GM12878 (cell line): ENCODE results near the gene NAT8L. TPM values are rescaled to one million over a fixed set of nuclear protein-coding genes. Genes with fewer than 3 reads are reported as not detected.

Experiments used
- ATAC-seq: fragments of 200-7000 bp; cut with Tn5 transposase; 3 replicates; pipeline ENCODE4 v1.9.1; 2020; ENCODE audit warnings: mild to moderate bottlenecking, moderate library complexity
- BruUV-seq: library from RNA; stranded (reverse); fragments of 400-500 nt; replicated peaks from 2 replicates; lab custom pipeline; 2021; lab: Mats Ljungman, UMichigan
- CTCF ChIA-PET: fragments of 300-600 bp; sonication (Branson Sonifier 250); formaldehyde crosslinking; extraction: SDS; loops from one replicate; lab custom pipeline; 2021; ENCODE audit warnings: inconsistent platforms; lab: Yijun Ruan, JAX
- POLR2A ChIA-PET: fragments of 350-600 bp; formaldehyde crosslinking; extraction: SDS; loops from one replicate; lab custom pipeline; 2021; ENCODE audit warnings: inconsistent platforms; lab: Charles Lee
- RAD21 ChIA-PET: fragments of 300-600 bp; sonication (Branson Sonifier 250); formaldehyde crosslinking; loops from one replicate; lab custom pipeline; 2023; ENCODE audit warnings: antibody characterized with exemption; ENCODE audit not compliant: unreplicated experiment; lab: Charles Lee
- SMC1A ChIA-PET: fragments of 300-600 bp; sonication (Branson Sonifier 250); formaldehyde crosslinking; loops from one replicate; lab custom pipeline; 2023; ENCODE audit not compliant: unreplicated experiment, uncharacterized antibody; lab: Charles Lee
- DNase-seq: peaks from one replicate; pipeline ENCODE4 v3.0.0-alpha.2; 2011; ENCODE audit warnings: low read depth, low spot score
- FAIRE-seq: peaks from 3 replicates; lab custom pipeline; 2011; peaks lifted over from hg19 to GRCh38; lab: Jason Lieb, UNC
- H2AFZ ChIP-seq: 2 replicates; pipeline ENCODE4 v1.6.0; 2011; ENCODE audit warnings: low read depth, low read length, control low read depth; ENCODE audit not compliant: control insufficient read depth
- H3K27ac ChIP-seq: 2 replicates; pipeline ENCODE4 v1.5.1; 2011; ENCODE audit warnings: control low read depth; ENCODE audit not compliant: control insufficient read depth, insufficient read depth
- H3K27me3 ChIP-seq, 2 experiments: replicated peaks in 1 of 2; 2 replicates each; pipeline versions ENCODE4 v1.6.0 to v1.6.1; 2011; ENCODE audit warnings: low read length in 1 of 2; ENCODE audit not compliant: control insufficient read depth in 2 of 2, insufficient read depth in 2 of 2
- H3K36me3 ChIP-seq, 2 experiments: 2 replicates each; pipeline ENCODE4 v1.5.1; 2011; ENCODE audit warnings: low read length in 1 of 2; ENCODE audit not compliant: control insufficient read depth in 2 of 2, insufficient read depth in 2 of 2
- H3K4me1 ChIP-seq: 2 replicates; pipeline ENCODE4 v1.6.1; 2011; ENCODE audit warnings: mild to moderate bottlenecking, low read length, moderate library complexity, mixed read lengths; ENCODE audit not compliant: control insufficient read depth, insufficient read depth
- H3K4me2 ChIP-seq: 2 replicates; pipeline ENCODE4 v1.6.0; 2011; ENCODE audit warnings: control low read depth; ENCODE audit not compliant: control insufficient read depth, insufficient read depth
- H3K4me3 ChIP-seq: fragments of 200-600 bp; sonication (generic); 2 replicates; pipeline ENCODE4 v1.5.1; 2016
- H3K79me2 ChIP-seq: 2 replicates; pipeline ENCODE4 v1.6.0; 2011; ENCODE audit warnings: low read length; ENCODE audit not compliant: control insufficient read depth, insufficient read depth
- H3K9ac ChIP-seq: 2 replicates; pipeline ENCODE4 v1.8.0; 2011; ENCODE audit warnings: low read length, control low read depth, mixed read lengths; ENCODE audit not compliant: control insufficient read depth, insufficient read depth
- H3K9me3 ChIP-seq: replicated peaks from 3 replicates; pipeline ENCODE4 v1.5.1; 2011; ENCODE audit warnings: mild to moderate bottlenecking, low read length; ENCODE audit not compliant: control insufficient read depth, insufficient read depth
- H4K20me1 ChIP-seq: 2 replicates; pipeline ENCODE4 v1.6.0; 2011; ENCODE audit not compliant: control insufficient read depth, insufficient read depth
- BACH1 ChIP-seq: fragments of 450-650 bp; IDR thresholded peaks from 2 replicates; pipeline ENCODE4 v1.6.1; 2017; ENCODE audit warnings: mild to moderate bottlenecking, borderline replicate concordance
- ETV6 ChIP-seq, 2 experiments: fragments of 450-650 bp in 1 of 2; IDR thresholded peaks in 1 of 2; conservative IDR thresholded peaks in 1 of 2; 2 replicates each; pipeline ENCODE4 v1.6.1; 2014; ENCODE audit warnings: antibody characterized with exemption in 1 of 2, borderline replicate concordance in 1 of 2, low read depth in 1 of 2, mild to moderate bottlenecking in 1 of 2, moderate library complexity in 1 of 2
- JUNB ChIP-seq: IDR thresholded peaks from 2 replicates; pipeline ENCODE4 v1.6.1; 2016; ENCODE audit warnings: antibody characterized with exemption, mild to moderate bottlenecking
- POLR2A ChIP-seq: IDR thresholded peaks from 2 replicates; pipeline ENCODE4 v1.6.1; 2011; ENCODE audit warnings: low read depth, mild to moderate bottlenecking, low read length
- PRDM15 ChIP-seq: fragments of 450-650 bp; formaldehyde crosslinking; IDR thresholded peaks from 2 replicates; pipeline ENCODE4 v1.4.0; 2020; ENCODE audit warnings: mild to moderate bottlenecking, moderate library complexity
- SMC3 ChIP-seq: IDR thresholded peaks from 2 replicates; pipeline ENCODE4 v1.6.1; 2011; ENCODE audit warnings: low read length, improper control_type of control experiment, borderline replicate concordance
- SREBF2 ChIP-seq: IDR thresholded peaks from 2 replicates; pipeline ENCODE4 v1.6.1; 2012; ENCODE audit warnings: mild to moderate bottlenecking, low read length
- WGBS: methylation state at CpG from one replicate; pipeline ENCODE4 v1.1.6; 2016; ENCODE audit warnings: low lambda C conversion rate; ENCODE audit not compliant: insufficient replicate concordance, insufficient coverage; ENCODE audit errors: missing lambda C conversion rate; 5-methylcytosine and 5-hydroxymethylcytosine counted together
- in situ Hi-C: fragments of 300-500 bp; cut with MboI; formaldehyde crosslinking; loops from 9 replicates; pipeline ENCODE4 v1.14.3; 2018; ENCODE audit warnings: mixed read lengths
- intact Hi-C: fragments of 100-400 bp; cut with micrococcal nuclease; formaldehyde crosslinking; loops from one replicate; pipeline ENCODE4 v1.14.2; 2022; ENCODE audit not compliant: unreplicated experiment
- polyA plus RNA-seq, 11 experiments: library from polyadenylated mRNA; depleted of rRNA in 4 of 11; unstranded in 6 of 11; stranded (reverse) in 5 of 11; fragments of >200 nt; fragmentation: Nextera tagmentation in 4 of 11; fragmentation: Illumina TruSeq in 1 of 11; extraction: Ambion mirVana in 4 of 11; extraction: Trizol in 1 of 11; gene quantifications; 1 replicate in 1 of 11; 2 replicates in 10 of 11; pipeline versions ENCODE4 v1.2.1 to v1.2.3, GENCODE V29; 2011 to 2016; ENCODE audit warnings: inconsistent platforms in 2 of 11, missing spikeins in 2 of 11, low read depth in 1 of 11
- total RNA-seq, 4 experiments: library from RNA; depleted of rRNA in 3 of 4; stranded (reverse); fragments of >200 nt in 3 of 4; fragmentation: Illumina TruSeq in 1 of 4; extraction: Trizol in 1 of 4; gene quantifications; 2 replicates each; pipeline versions ENCODE4 v1.2.1 to v1.2.3, GENCODE V29; 2013 to 2021
- TF ChIP-seq, protein P1 (sequence below): IDR thresholded peaks from 2 replicates; pipeline ENCODE4 v1.6.1; 2011; ENCODE audit warnings: borderline replicate concordance, low read depth, mild to moderate bottlenecking, moderate library complexity, mixed read lengths, low read length; ENCODE audit not compliant: insufficient read depth; ENCODE audit errors: extremely low read length

NAT8L gene
- total and polyA plus RNA-seq, 10 of the 15 experiments (the other 5 are each of a cell fraction or from before 2014, with no cell fraction given) = 0.01 to 0.31 (median 0.11) TPM; not detected in 5

DNA sequence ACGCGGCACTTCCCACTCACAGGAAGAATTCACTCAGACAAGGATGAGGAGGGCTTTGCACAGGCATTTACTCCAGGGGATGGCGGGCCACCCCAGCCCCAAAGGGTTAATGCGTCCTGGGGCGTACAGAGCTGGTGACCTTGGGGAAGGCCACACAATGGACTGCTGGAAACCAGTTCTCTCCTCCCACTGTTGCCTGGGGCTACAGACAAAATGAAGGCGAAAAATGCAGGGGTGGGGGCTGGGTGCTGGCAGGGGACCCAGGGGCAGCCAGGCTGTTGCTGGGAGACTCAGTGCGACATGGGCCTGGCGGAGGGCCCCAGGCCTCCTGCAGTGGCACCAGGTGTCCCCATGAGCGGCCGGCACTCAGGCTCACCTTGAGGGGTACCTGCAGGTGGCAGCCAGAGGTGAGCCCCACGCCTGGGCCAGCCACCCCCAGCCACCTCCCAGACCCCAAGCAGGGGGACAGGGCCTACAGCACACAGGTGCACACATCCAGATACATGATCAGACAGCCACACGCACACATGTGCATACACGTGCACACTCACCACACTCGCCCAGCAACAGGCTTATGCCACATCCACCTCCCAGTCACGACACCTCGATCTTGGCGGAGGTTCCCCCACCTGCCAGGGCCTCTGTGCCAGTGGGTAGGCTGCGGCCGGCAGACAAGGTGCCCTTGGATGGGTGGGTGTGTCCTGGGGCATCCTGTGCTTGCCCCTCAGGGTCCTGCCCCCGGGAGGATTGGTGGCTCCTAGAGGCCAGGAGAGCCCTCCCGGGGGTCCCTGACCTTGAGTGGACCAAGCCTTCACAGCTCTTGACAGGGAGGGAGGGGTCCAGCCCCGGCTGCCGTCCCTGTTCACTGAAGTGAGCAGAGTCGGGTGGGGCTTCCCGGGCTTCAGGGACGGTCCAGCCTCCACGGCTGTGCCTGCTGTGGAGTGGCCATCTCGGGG is 13.1 kb downstream of the NAT8L start (continued):
- TF ChIP-seq, protein P1, sequence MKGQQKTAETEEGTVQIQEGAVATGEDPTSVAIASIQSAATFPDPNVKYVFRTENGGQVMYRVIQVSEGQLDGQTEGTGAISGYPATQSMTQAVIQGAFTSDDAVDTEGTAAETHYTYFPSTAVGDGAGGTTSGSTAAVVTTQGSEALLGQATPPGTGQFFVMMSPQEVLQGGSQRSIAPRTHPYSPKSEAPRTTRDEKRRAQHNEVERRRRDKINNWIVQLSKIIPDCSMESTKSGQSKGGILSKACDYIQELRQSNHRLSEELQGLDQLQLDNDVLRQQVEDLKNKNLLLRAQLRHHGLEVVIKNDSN = no peak
- TF ChIP-seq POLR2A (no peak), JUNB (no peak), PRDM15 (CRISPR knock-in tag) (no peak)

- DNase-seq = no peak
- TF ChIP-seq BACH1 (no peak), SREBF2 (no peak), SMC3 (no peak), ETV6 (conservative IDR thresholded peaks at IDR 0.05 in 1 of 2, IDR thresholded peaks at IDR 0.05 in 1 of 2; ENCODE audit: borderline replicate concordance in 1 of 2, low read depth in 1 of 2) (no peak)
- RAD21 ChIA-PET = no interaction called here
- no peak overlapping the region for H2AFZ ChIP-seq
- BruUV-seq = no TSS peak
- H3K27me3 ChIP-seq = no peaks in the 10 kb centered on the region
- H3K9ac ChIP-seq = no peak overlapping the region
- no peak for FAIRE-seq
- SMC1A ChIA-PET = no interaction called here
- no peak for ATAC-seq
- WGBS = 49% methylated on average over 20 of the region's 20 CpGs
- no peaks in the 10 kb centered on the region for H3K9me3 ChIP-seq
- no peak overlapping the region for H3K27ac ChIP-seq
- CTCF ChIA-PET = no interaction called here
- H3K36me3 ChIP-seq = no peaks in the 10 kb centered on the region
- POLR2A ChIA-PET = no interaction called here
- H4K20me1 ChIP-seq = no peaks in the 10 kb centered on the region
- no peak overlapping the region for H3K4me2 ChIP-seq
- H3K79me2 ChIP-seq = no peaks in the 10 kb centered on the region
- in situ Hi-C loops (no loop called here), intact Hi-C loops (no loop called here)
- peaks cover 3% of the 10 kb centered on the region for H3K4me1 ChIP-seq
- H3K4me3 ChIP-seq = no peak overlapping the region
Observed at GRCh38 chr4:2072971-2073807, 14.1 kb downstream of the NAT8L start.
